Measurements from ENCODE around the gene PPIL4. TPM values are rescaled to one million over a fixed set of nuclear protein-coding genes. Genes with fewer than 3 reads are reported as not detected.

PPIL4 gene
- total and polyA plus RNA-seq, 2 donors from 2014 or later: 18.0 to 30.1 TPM

GRCh38 chr6:149493761-149494320 is 52.0 kb downstream of the PPIL4 start:
- H3K4me3 ChIP-seq (ENCODE audit: low read length in 3 of 3): no peak overlapping the region
- H3K27ac ChIP-seq (ENCODE audit: low read depth in 2 of 2, low read length in 2 of 2): no peak overlapping the region
- FAIRE-seq (no peak), DNase-seq (no peak)
- H3K36me3 ChIP-seq (ENCODE audit: control insufficient read depth in 2 of 3, insufficient read depth in 3 of 3, low read length in 3 of 3): no peaks in the 10 kb centered on the region
- no peaks in the 10 kb centered on the region for H3K27me3 ChIP-seq (ENCODE audit: control insufficient read depth, insufficient read depth, low read length)
- no peaks in the 10 kb centered on the region for H3K4me1 ChIP-seq (ENCODE audit: control insufficient read depth in 2 of 3, insufficient read depth in 2 of 3, low read depth in 1 of 3, low read length in 3 of 3)
- no peak overlapping the region for H3K9ac ChIP-seq (ENCODE audit: low read length in 3 of 3)
- TF ChIP-seq CTCF (IDR thresholded peaks at IDR 0.05; ENCODE audit: borderline replicate concordance, extremely low read depth, insufficient read depth): no peak
- intact Hi-C loops (cut with DNase I): no loop called here
- H3K9me3 ChIP-seq (ENCODE audit: control insufficient read depth in 2 of 3, insufficient read depth in 1 of 3, low read length in 3 of 3): no peaks in the 10 kb centered on the region

GRCh38 chr6:149492798-149493343 is 53.0 kb downstream of the PPIL4 start:
- Histone ChIP-seq H3K4me3 (ENCODE audit: low read length in 3 of 3) (no peak overlapping the region), H3K27me3 (ENCODE audit: control insufficient read depth, insufficient read depth, low read length) (no peaks in the 10 kb centered on the region), H3K9me3 (ENCODE audit: control insufficient read depth in 2 of 3, insufficient read depth in 1 of 3, low read length in 3 of 3) (no peaks in the 10 kb centered on the region), H3K9ac (ENCODE audit: low read length in 3 of 3) (no peak overlapping the region), H3K4me1 (ENCODE audit: control insufficient read depth in 2 of 3, insufficient read depth in 2 of 3, low read depth in 1 of 3, low read length in 3 of 3) (no peaks in the 10 kb centered on the region), H3K27ac (ENCODE audit: low read depth in 2 of 2, low read length in 2 of 2) (no peak overlapping the region), H3K36me3 (ENCODE audit: control insufficient read depth in 2 of 3, insufficient read depth in 3 of 3, low read length in 3 of 3) (no peaks in the 10 kb centered on the region)
- FAIRE-seq (no peak), DNase-seq (no peak)
- intact Hi-C loops (cut with DNase I): no loop called here
- TF ChIP-seq CTCF (IDR thresholded peaks at IDR 0.05; ENCODE audit: borderline replicate concordance, extremely low read depth, insufficient read depth): no peak

- Histone ChIP-seq H3K4me3 (ENCODE audit: low read length in 3 of 3) (no peak overlapping the region), H3K9me3 (ENCODE audit: control insufficient read depth in 2 of 3, insufficient read depth in 1 of 3, low read length in 3 of 3) (no peaks in the 10 kb centered on the region), H3K36me3 (ENCODE audit: control insufficient read depth in 2 of 3, insufficient read depth in 3 of 3, low read length in 3 of 3) (no peaks in the 10 kb centered on the region), H3K4me1 (ENCODE audit: control insufficient read depth in 2 of 3, insufficient read depth in 2 of 3, low read depth in 1 of 3, low read length in 3 of 3) (peaks cover 0 to 7% (median 0%) of the 10 kb centered on the region in 3 donors), H3K27ac (ENCODE audit: low read depth in 2 of 2, low read length in 2 of 2) (no peak overlapping the region), H3K27me3 (ENCODE audit: control insufficient read depth, insufficient read depth, low read length) (no peaks in the 10 kb centered on the region), H3K9ac (ENCODE audit: low read length in 3 of 3) (no peak overlapping the region)
- no peak for TF ChIP-seq CTCF (IDR thresholded peaks at IDR 0.05; ENCODE audit: borderline replicate concordance, extremely low read depth, insufficient read depth)
- intact Hi-C loops (cut with DNase I): no loop called here
- no peak for FAIRE-seq
- DNase-seq: no peak
Measured at GRCh38 chr6:149489967-149490366, 55.9 kb downstream of the PPIL4 start.
